Neural cell (in vitro differentiated cells): ENCODE measurements around the gene DISP2. TPM values are rescaled to one million over a fixed set of nuclear protein-coding genes. Genes with fewer than 3 reads are reported as not detected.

Source experiments
- H2AFZ ChIP-seq: fragments of 200-600, 300-800 bp; sonication (generic), shearing (Covaris generic); 2 replicates; pipeline ENCODE4 v1.6.0; 2014; ENCODE audit warnings: low read depth, mild to moderate bottlenecking, antibody characterized with exemption, low read length, moderate library complexity
- H3F3A ChIP-seq: fragments of 200-600 bp; shearing (Covaris generic); 2 replicates; pipeline ENCODE4 v1.6.1; 2016; ENCODE audit warnings: mild to moderate bottlenecking, moderate library complexity, mixed read lengths, antibody characterized with exemption, low read length; ENCODE audit not compliant: insufficient read depth, poor library complexity, severe bottlenecking
- H3K27ac ChIP-seq: fragments of 200-600, 300-800 bp; sonication (generic), shearing (Covaris generic); 2 replicates; pipeline ENCODE4 v1.5.1; 2014; ENCODE audit warnings: mild to moderate bottlenecking, low read length, moderate library complexity
- H3K27me3 ChIP-seq: fragments of 300-800, 200-600 bp; sonication (generic), shearing (Covaris generic); 2 replicates; pipeline ENCODE4 v1.6.0; 2014; ENCODE audit warnings: mild to moderate bottlenecking, low read depth, low read length, moderate library complexity; ENCODE audit not compliant: insufficient read depth
- H3K36me3 ChIP-seq: fragments of 300-800, 200-600 bp; sonication (generic), shearing (Covaris generic); 2 replicates; pipeline ENCODE4 v1.5.1; 2014; ENCODE audit warnings: mild to moderate bottlenecking, antibody characterized with exemption, low read length, moderate library complexity; ENCODE audit not compliant: insufficient read depth
- H3K4me2 ChIP-seq: fragments of 300-800, 200-600 bp; sonication (generic), shearing (Covaris generic); 2 replicates; pipeline ENCODE4 v1.6.0; 2014; ENCODE audit warnings: mild to moderate bottlenecking, low read length
- H3K4me3 ChIP-seq: fragments of 300-800, 200-600 bp; sonication (generic), shearing (Covaris generic); 2 replicates; pipeline ENCODE4 v1.5.1; 2014; ENCODE audit warnings: mild to moderate bottlenecking, low read length, moderate library complexity
- H3K79me2 ChIP-seq: fragments of 200-600 bp; shearing (Covaris generic); replicated peaks from 2 replicates; pipeline ENCODE4 v1.6.0; 2014; ENCODE audit warnings: mild to moderate bottlenecking, low read length, moderate library complexity; ENCODE audit not compliant: insufficient read depth
- H3K9ac ChIP-seq: fragments of 300-800, 200-600 bp; sonication (generic), shearing (Covaris generic); 2 replicates; pipeline ENCODE4 v1.6.1; 2016; ENCODE audit warnings: mild to moderate bottlenecking, low read length, mixed read lengths
- H3K9me2 ChIP-seq: fragments of 200-600 bp; shearing (Covaris generic); 2 replicates; pipeline ENCODE4 v1.6.1; 2016; ENCODE audit warnings: mild to moderate bottlenecking, low read length, mixed read lengths; ENCODE audit not compliant: insufficient read depth
- H3K9me3 ChIP-seq: fragments of 200-600, 300-800 bp; sonication (generic), shearing (Covaris generic); 2 replicates; pipeline ENCODE4 v1.6.1; 2016; ENCODE audit warnings: mild to moderate bottlenecking, mixed run types, low read length, moderate library complexity, mixed read lengths
- H4K20me1 ChIP-seq: fragments of 200-600 bp; shearing (Covaris generic); 2 replicates; pipeline ENCODE4 v1.6.1; 2016; ENCODE audit warnings: mild to moderate bottlenecking, mixed run types; ENCODE audit not compliant: insufficient read depth
- EP300 ChIP-seq: fragments of 450-650 bp; conservative IDR thresholded peaks from 2 replicates; pipeline ENCODE4 v1.6.1; 2014; ENCODE audit warnings: antibody characterized with exemption, mild to moderate bottlenecking, moderate library complexity; ENCODE audit not compliant: poor library complexity, severe bottlenecking
- EZH2 ChIP-seq: fragments of 200-600, 300-800 bp; shearing (Covaris generic), sonication (generic); IDR thresholded peaks from 2 replicates; pipeline ENCODE4 v1.6.1; 2014; ENCODE audit warnings: antibody characterized with exemption, low read length, borderline replicate concordance, mild to moderate bottlenecking; ENCODE audit not compliant: insufficient read depth, poor library complexity, severe bottlenecking
- MXI1 ChIP-seq: fragments of 450-650 bp; conservative IDR thresholded peaks from 2 replicates; pipeline ENCODE4 v1.6.1; 2014; ENCODE audit warnings: antibody characterized with exemption, mild to moderate bottlenecking; ENCODE audit not compliant: poor library complexity, severe bottlenecking
- POLR2AphosphoS5 ChIP-seq: IDR thresholded peaks from 2 replicates; pipeline ENCODE4 v1.6.1; 2012
- RAD21 ChIP-seq: fragments of 450-650 bp; conservative IDR thresholded peaks from 2 replicates; pipeline ENCODE4 v1.6.1; 2014; ENCODE audit warnings: antibody characterized with exemption, mild to moderate bottlenecking, moderate library complexity
- SMC3 ChIP-seq: fragments of 450-650 bp; conservative IDR thresholded peaks from 2 replicates; pipeline ENCODE4 v1.6.1; 2014; ENCODE audit warnings: antibody characterized with exemption, mild to moderate bottlenecking, moderate library complexity; ENCODE audit not compliant: poor library complexity
- TAF1 ChIP-seq: IDR thresholded peaks from 2 replicates; pipeline ENCODE4 v1.6.1; 2012; ENCODE audit warnings: low read depth
- polyA plus RNA-seq: library from polyadenylated mRNA; depleted of rRNA; stranded (reverse); fragments of >200 nt; gene quantifications from 2 replicates; pipeline ENCODE4 v1.2.3, GENCODE V29; 2014
- TF ChIP-seq, protein P1 (sequence below): fragments of 450-650 bp; IDR thresholded peaks from 2 replicates; pipeline ENCODE4 v1.5.1; 2014; ENCODE audit warnings: antibody characterized with exemption, mild to moderate bottlenecking, moderate library complexity; ENCODE audit not compliant: poor library complexity, severe bottlenecking
- TF ChIP-seq, protein P2 (sequence below): IDR thresholded peaks from 2 replicates; pipeline ENCODE4 v1.6.1; 2012; ENCODE audit warnings: borderline replicate concordance

The DISP2 gene
- polyA plus RNA-seq, 1 donor from 2014 or later, result 26.0 TPM

DNA sequence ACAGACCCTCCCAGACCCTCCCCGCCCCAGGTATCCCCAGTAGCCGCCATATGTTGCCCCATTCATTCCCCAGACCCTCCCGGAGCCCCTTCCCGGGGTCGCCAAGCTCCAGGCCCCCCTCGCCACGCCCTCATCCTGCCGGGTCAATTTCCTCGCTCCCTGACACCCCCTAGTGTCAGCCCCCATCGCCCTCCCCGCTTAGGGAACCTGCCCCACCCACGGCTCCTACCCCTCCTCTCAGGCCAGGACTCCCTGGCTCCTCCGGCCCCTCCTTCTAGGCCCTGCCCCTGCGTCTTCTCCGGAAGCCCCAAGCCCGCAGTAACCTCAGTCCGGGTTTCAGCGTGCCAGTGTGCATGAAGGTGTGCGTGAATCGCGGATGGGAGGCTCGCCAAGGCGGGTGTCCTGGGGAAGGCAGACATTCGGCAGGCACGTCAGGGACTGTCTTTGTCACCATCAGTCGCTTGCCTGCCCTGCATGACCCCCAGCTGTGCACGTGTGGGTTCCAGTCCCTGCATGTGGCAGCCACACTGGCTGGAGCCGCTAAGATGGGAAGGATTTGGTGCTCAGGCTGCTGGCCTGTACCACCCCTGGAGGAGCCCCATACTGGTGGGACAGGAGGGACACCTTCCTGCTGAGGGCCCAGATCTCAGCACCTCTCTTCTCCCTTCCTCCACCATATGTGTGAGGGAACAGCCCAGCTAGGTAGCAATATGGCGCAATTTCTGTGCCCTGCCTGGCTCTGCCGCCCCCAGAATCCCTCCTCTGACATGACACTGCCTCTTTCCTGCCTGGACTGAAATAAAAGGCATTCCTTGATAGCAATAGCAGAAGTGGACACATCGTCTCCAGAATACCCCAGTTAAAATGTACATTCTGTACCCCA lies 693 bp downstream of the DISP2 start:
- no peaks in the 10 kb centered on the region for H3F3A ChIP-seq
- H4K20me1 ChIP-seq, result no peaks in the 10 kb centered on the region
- no peaks in the 10 kb centered on the region for H3K9me2 ChIP-seq
- H2AFZ ChIP-seq, result peak overlapping the region; percentile 91
- peaks cover 3% of the 10 kb centered on the region for H3K79me2 ChIP-seq
- no peak for TF ChIP-seq SMC3
- no peak for TF ChIP-seq EZH2
- TF ChIP-seq, protein P1, sequence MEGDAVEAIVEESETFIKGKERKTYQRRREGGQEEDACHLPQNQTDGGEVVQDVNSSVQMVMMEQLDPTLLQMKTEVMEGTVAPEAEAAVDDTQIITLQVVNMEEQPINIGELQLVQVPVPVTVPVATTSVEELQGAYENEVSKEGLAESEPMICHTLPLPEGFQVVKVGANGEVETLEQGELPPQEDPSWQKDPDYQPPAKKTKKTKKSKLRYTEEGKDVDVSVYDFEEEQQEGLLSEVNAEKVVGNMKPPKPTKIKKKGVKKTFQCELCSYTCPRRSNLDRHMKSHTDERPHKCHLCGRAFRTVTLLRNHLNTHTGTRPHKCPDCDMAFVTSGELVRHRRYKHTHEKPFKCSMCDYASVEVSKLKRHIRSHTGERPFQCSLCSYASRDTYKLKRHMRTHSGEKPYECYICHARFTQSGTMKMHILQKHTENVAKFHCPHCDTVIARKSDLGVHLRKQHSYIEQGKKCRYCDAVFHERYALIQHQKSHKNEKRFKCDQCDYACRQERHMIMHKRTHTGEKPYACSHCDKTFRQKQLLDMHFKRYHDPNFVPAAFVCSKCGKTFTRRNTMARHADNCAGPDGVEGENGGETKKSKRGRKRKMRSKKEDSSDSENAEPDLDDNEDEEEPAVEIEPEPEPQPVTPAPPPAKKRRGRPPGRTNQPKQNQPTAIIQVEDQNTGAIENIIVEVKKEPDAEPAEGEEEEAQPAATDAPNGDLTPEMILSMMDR, result peak; percentile 37
- no peak for TF ChIP-seq EP300
- TF ChIP-seq POLR2AphosphoS5, result no peak
- TF ChIP-seq TAF1, result no peak
- TF ChIP-seq, protein P2, sequence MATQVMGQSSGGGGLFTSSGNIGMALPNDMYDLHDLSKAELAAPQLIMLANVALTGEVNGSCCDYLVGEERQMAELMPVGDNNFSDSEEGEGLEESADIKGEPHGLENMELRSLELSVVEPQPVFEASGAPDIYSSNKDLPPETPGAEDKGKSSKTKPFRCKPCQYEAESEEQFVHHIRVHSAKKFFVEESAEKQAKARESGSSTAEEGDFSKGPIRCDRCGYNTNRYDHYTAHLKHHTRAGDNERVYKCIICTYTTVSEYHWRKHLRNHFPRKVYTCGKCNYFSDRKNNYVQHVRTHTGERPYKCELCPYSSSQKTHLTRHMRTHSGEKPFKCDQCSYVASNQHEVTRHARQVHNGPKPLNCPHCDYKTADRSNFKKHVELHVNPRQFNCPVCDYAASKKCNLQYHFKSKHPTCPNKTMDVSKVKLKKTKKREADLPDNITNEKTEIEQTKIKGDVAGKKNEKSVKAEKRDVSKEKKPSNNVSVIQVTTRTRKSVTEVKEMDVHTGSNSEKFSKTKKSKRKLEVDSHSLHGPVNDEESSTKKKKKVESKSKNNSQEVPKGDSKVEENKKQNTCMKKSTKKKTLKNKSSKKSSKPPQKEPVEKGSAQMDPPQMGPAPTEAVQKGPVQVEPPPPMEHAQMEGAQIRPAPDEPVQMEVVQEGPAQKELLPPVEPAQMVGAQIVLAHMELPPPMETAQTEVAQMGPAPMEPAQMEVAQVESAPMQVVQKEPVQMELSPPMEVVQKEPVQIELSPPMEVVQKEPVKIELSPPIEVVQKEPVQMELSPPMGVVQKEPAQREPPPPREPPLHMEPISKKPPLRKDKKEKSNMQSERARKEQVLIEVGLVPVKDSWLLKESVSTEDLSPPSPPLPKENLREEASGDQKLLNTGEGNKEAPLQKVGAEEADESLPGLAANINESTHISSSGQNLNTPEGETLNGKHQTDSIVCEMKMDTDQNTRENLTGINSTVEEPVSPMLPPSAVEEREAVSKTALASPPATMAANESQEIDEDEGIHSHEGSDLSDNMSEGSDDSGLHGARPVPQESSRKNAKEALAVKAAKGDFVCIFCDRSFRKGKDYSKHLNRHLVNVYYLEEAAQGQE, result peak; percentile 21
- TF ChIP-seq MXI1, result peak; percentile 73
- TF ChIP-seq RAD21, result no peak
- peak overlapping the region; percentile 59 for H3K27ac ChIP-seq
- peaks cover 5% of the 10 kb centered on the region for H3K27me3 ChIP-seq
- peak overlapping the region; percentile 86 for H3K4me2 ChIP-seq
- H3K36me3 ChIP-seq, result no peaks in the 10 kb centered on the region
- peak overlapping the region; percentile 95 for H3K4me3 ChIP-seq
- H3K9me3 ChIP-seq, result no peaks in the 10 kb centered on the region
- peak overlapping the region; percentile 86 for H3K9ac ChIP-seq

DNA sequence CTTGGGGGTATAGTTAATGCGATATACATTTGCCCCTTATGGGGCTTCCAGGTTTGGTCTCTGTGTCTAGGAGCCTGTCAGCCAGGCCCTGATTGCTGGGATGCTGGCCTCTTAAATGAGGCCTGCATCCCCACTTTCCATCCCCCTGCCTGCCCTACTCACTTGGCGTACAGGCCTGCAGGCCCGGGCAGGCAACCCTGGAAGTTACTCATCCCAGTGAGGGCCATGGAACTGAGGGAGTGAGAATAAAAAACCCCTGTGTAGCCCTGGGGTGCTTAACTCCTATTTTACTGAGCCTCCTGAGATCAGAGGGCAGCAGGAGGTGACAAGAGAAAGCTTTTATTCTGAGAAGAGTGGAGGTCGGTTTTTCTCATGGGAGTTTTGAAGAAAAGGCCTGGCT lies 2.0 kb downstream of the DISP2 start:
- Histone ChIP-seq H3K4me2 (no peak overlapping the region), H3K27me3 (peaks cover 5% of the 10 kb centered on the region), H3F3A (no peaks in the 10 kb centered on the region), H3K9me3 (no peaks in the 10 kb centered on the region), H2AFZ (no peak overlapping the region), H3K79me2 (peaks cover 3% of the 10 kb centered on the region), H4K20me1 (no peaks in the 10 kb centered on the region), H3K4me3 (peak overlapping the region; percentile 95), H3K9ac (no peak overlapping the region), H3K36me3 (no peaks in the 10 kb centered on the region), H3K9me2 (no peaks in the 10 kb centered on the region), H3K27ac (no peak overlapping the region)
- no peak for TF ChIP-seq EP300
